OCI-LY1 (cell line): ENCODE data around the gene AKAP13.

Experiments
- H2AFZ ChIP-seq: fragments of 200-600 bp; sonication (generic), shearing (Covaris generic); 2 replicates; pipeline ENCODE4 v1.6.0; 2014; ENCODE audit warnings: antibody characterized with exemption, mild to moderate bottlenecking, low read length
- H3F3A ChIP-seq: fragments of 200-600 bp; sonication (generic), shearing (Covaris generic); 2 replicates; pipeline ENCODE4 v1.6.0; 2014; ENCODE audit warnings: mild to moderate bottlenecking, antibody characterized with exemption, low read length, moderate library complexity; ENCODE audit not compliant: insufficient read depth
- H3K27ac ChIP-seq: fragments of 200-600 bp; sonication (generic); 2 replicates; pipeline ENCODE4 v1.5.1; 2014; ENCODE audit warnings: low read length, mixed run types, mild to moderate bottlenecking, low read depth; ENCODE audit not compliant: poor library complexity, severe bottlenecking
- H3K27me3 ChIP-seq: fragments of 200-600 bp; sonication (generic); 2 replicates; pipeline ENCODE4 v1.6.0; 2014; ENCODE audit warnings: antibody characterized with exemption, mild to moderate bottlenecking, low read length, moderate library complexity; ENCODE audit not compliant: insufficient read depth
- H3K36me3 ChIP-seq: fragments of 200-600 bp; sonication (generic); 2 replicates; pipeline ENCODE4 v1.6.1; 2014; ENCODE audit warnings: mild to moderate bottlenecking, antibody characterized with exemption, low read length, moderate library complexity, mixed read lengths; ENCODE audit not compliant: insufficient read depth
- H3K4me1 ChIP-seq: fragments of 200-600 bp; sonication (generic); 2 replicates; pipeline ENCODE4 v1.5.1; 2014; ENCODE audit warnings: mild to moderate bottlenecking, low read length, moderate library complexity; ENCODE audit not compliant: insufficient read depth, severe bottlenecking
- H3K4me2 ChIP-seq: fragments of 200-600 bp; sonication (generic), shearing (Covaris generic); 2 replicates; pipeline ENCODE4 v1.6.1; 2014; ENCODE audit warnings: low read length
- H3K4me3 ChIP-seq: fragments of 200-600 bp; sonication (generic); 2 replicates; pipeline ENCODE4 v1.5.1; 2014; ENCODE audit warnings: low read length, low read depth, mild to moderate bottlenecking, mixed read lengths; ENCODE audit not compliant: poor library complexity, severe bottlenecking
- H3K79me2 ChIP-seq: fragments of 200-600 bp; shearing (Covaris generic); 2 replicates; pipeline ENCODE4 v1.6.1; 2016; ENCODE audit warnings: mixed run types, low read length, mixed read lengths; ENCODE audit not compliant: insufficient read depth
- H3K9ac ChIP-seq: fragments of 200-600 bp; sonication (generic), shearing (Covaris generic); 2 replicates; pipeline ENCODE4 v1.6.1; 2014; ENCODE audit warnings: mild to moderate bottlenecking, low read length, mixed read lengths
- H3K9me2 ChIP-seq: fragments of 200-600 bp; sonication (generic), shearing (Covaris generic); 2 replicates; pipeline ENCODE4 v1.6.1; 2014; ENCODE audit warnings: low read depth, mild to moderate bottlenecking, low read length, mixed read lengths
- H3K9me3 ChIP-seq: fragments of 200-600 bp; shearing (Covaris generic); 2 replicates; pipeline ENCODE4 v1.6.1; 2014; ENCODE audit warnings: low read length, mixed read lengths
- H4K20me1 ChIP-seq: fragments of 200-600 bp; sonication (generic), shearing (Covaris generic); 2 replicates; pipeline ENCODE4 v1.6.0; 2016; ENCODE audit warnings: mild to moderate bottlenecking, low read length; ENCODE audit not compliant: insufficient read depth
- CTCF ChIP-seq: fragments of 200-600 bp; sonication (generic), shearing (Covaris generic); IDR thresholded peaks from 2 replicates; pipeline ENCODE4 v1.5.1; 2017; ENCODE audit warnings: mild to moderate bottlenecking, antibody characterized with exemption, low read length, moderate library complexity, mixed read lengths
- EZH2 ChIP-seq: fragments of 200-600 bp; sonication (generic), shearing (Covaris generic); IDR thresholded peaks from 2 replicates; pipeline ENCODE4 v1.8.0; 2017; ENCODE audit warnings: borderline replicate concordance, mixed run types, mild to moderate bottlenecking, antibody characterized with exemption, low read length, moderate library complexity, mixed read lengths

Gene AKAP13

GRCh38 chr15:85771271-85771670 lies 390.9 kb downstream of the AKAP13 start:
- no peaks in the 10 kb centered on the region for H3K79me2 ChIP-seq
- no peak overlapping the region for H3K4me2 ChIP-seq
- H3K27me3 ChIP-seq: no peaks in the 10 kb centered on the region
- H3K4me1 ChIP-seq: no peaks in the 10 kb centered on the region
- no peak overlapping the region for H3K9ac ChIP-seq
- H2AFZ ChIP-seq: no peak overlapping the region
- H3K36me3 ChIP-seq: no peaks in the 10 kb centered on the region
- no peaks in the 10 kb centered on the region for H4K20me1 ChIP-seq
- no peak overlapping the region for H3K4me3 ChIP-seq
- no peak overlapping the region for H3K27ac ChIP-seq
- H3F3A ChIP-seq: no peaks in the 10 kb centered on the region
- TF ChIP-seq EZH2 (no peak), CTCF (no peak)
- no peaks in the 10 kb centered on the region for H3K9me3 ChIP-seq
- H3K9me2 ChIP-seq: no peaks in the 10 kb centered on the region

GRCh38 chr15:85771781-85772445 lies 391.5 kb downstream of the AKAP13 start:
- Histone ChIP-seq H2AFZ (no peak overlapping the region), H4K20me1 (no peaks in the 10 kb centered on the region), H3K36me3 (no peaks in the 10 kb centered on the region), H3K4me1 (no peaks in the 10 kb centered on the region), H3K9me2 (no peaks in the 10 kb centered on the region), H3K79me2 (no peaks in the 10 kb centered on the region), H3F3A (no peaks in the 10 kb centered on the region), H3K27ac (no peak overlapping the region), H3K9me3 (no peaks in the 10 kb centered on the region), H3K9ac (no peak overlapping the region), H3K27me3 (no peaks in the 10 kb centered on the region), H3K4me2 (no peak overlapping the region), H3K4me3 (no peak overlapping the region)
- TF ChIP-seq EZH2: no peak
- TF ChIP-seq CTCF: no peak

GRCh38 chr15:85772668-85773067 lies 392.3 kb downstream of the AKAP13 start:
- H3K9ac ChIP-seq: no peak overlapping the region
- no peak overlapping the region for H3K27ac ChIP-seq
- H3K9me3 ChIP-seq: no peaks in the 10 kb centered on the region
- H4K20me1 ChIP-seq: no peaks in the 10 kb centered on the region
- H3K27me3 ChIP-seq: no peaks in the 10 kb centered on the region
- H2AFZ ChIP-seq: no peak overlapping the region
- H3K4me1 ChIP-seq: no peaks in the 10 kb centered on the region
- H3K79me2 ChIP-seq: no peaks in the 10 kb centered on the region
- H3K4me3 ChIP-seq: no peak overlapping the region
- H3K9me2 ChIP-seq: no peaks in the 10 kb centered on the region
- no peaks in the 10 kb centered on the region for H3K36me3 ChIP-seq
- H3K4me2 ChIP-seq: no peak overlapping the region
- H3F3A ChIP-seq: no peaks in the 10 kb centered on the region
- TF ChIP-seq CTCF (no peak), EZH2 (no peak)
